Activated CD8-positive, alpha-beta T cell treated with anti-CD3 and anti-CD28 coated beads for 36 hours (primary cell): ENCODE results near the gene AGAP1. TPM values are rescaled to one million over a fixed set of nuclear protein-coding genes. Genes with fewer than 3 reads are reported as not detected.

Experiments
- ATAC-seq: fragments of 200-7000 bp; cut with Tn5 transposase; one replicate; pipeline ENCODE4 v1.10.0; 2021; ENCODE audit warnings: mild to moderate bottlenecking, moderate library complexity
- CTCF ChIA-PET: fragments of 350-600 bp; sonication (Branson Sonifier 250); formaldehyde crosslinking; loops from one replicate; lab custom pipeline; 2021; ENCODE audit warnings: antibody characterized with exemption; lab: Charles Lee
- POLR2A ChIA-PET: fragments of 350-600 bp; sonication (Branson Sonifier 250); formaldehyde crosslinking; loops from one replicate; lab custom pipeline; 2021; ENCODE audit warnings: antibody characterized with exemption; lab: Charles Lee
- DNase-seq: peaks from one replicate; pipeline ENCODE4 v3.0.0-alpha.2; 2020
- H3K27ac Mint-ChIP-seq: one replicate; pipeline ENCODE4 v1.8.0; 2021; ENCODE audit warnings: mild to moderate bottlenecking, mixed read lengths
- H3K27me3 Mint-ChIP-seq: one replicate; pipeline ENCODE4 v1.8.0; 2021; ENCODE audit warnings: mixed read lengths
- H3K36me3 Mint-ChIP-seq: one replicate; pipeline ENCODE4 v1.8.0; 2021; ENCODE audit warnings: low read depth, mixed read lengths
- H3K4me1 Mint-ChIP-seq: one replicate; pipeline ENCODE4 v1.8.0; 2021; ENCODE audit warnings: low read depth, mixed read lengths
- H3K4me3 Mint-ChIP-seq: one replicate; pipeline ENCODE4 v1.8.0; 2021; ENCODE audit warnings: mild to moderate bottlenecking, moderate library complexity, mixed read lengths
- H3K9me3 Mint-ChIP-seq: one replicate; pipeline ENCODE4 v1.8.0; 2021; ENCODE audit warnings: mixed read lengths
- intact Hi-C: fragments of 100-400 bp; cut with micrococcal nuclease; formaldehyde crosslinking; loops from one replicate; pipeline ENCODE4 v1.10.0; 2022
- total RNA-seq, 2 experiments: library from RNA; stranded (reverse); gene quantifications; one replicate each; pipeline ENCODE4 v1.2.3, GENCODE V29; 2021
- TF ChIP-seq, protein P1 (sequence below): fragments of 200-600 bp; IDR thresholded peaks from one replicate; pipeline ENCODE4 v1.8.0; 2022; ENCODE audit warnings: antibody characterized with exemption, mild to moderate bottlenecking

Gene AGAP1
- total RNA-seq, 2 experiments from 2014 or later = 2.5 to 2.9 TPM

DNA sequence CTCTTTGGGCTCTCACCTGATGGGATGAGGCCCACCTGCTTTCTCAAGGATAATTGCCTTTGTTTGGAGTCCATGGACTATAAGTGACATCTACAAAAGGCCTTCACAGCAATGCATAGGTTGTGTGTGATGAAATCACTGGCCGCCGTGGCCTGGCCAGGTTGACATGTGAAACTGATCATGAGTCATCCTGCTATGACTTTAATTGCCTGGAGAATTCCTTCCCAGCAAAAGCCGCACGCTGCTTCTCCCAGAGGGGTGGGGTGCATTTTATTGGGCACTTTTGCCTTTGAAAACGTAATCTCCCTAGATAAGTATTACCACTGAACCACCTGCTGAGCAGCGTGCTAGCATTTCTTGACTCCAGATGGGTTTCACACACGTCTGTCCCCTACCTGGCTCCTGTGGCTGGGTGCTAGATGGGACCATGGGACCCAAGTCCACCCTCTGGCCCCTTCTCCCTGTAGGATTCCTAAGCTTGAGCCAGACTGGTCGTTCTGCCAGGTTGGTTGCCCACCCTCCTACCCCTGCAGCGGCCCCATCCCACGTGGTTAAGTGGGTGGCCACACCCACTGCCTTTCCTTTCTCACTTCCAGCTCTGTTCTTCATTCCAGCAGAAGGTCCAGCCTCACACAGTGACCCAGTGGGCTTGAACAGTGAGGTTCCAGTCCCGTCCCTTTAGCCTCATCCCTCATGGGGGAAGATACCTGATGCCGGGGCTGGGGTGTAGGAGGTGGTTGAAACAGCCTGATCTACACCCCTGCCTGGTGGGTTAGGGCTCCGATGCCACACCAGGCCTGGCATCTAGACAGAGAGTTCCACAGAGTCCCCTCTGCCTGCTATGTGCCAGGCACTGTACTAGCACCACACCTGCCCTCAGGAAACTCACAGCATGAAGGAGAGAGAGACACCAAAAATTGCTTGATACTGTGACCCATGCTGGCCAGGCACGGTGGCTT is 584.7 kb downstream of the AGAP1 start:
- no peak overlapping the region for H3K27ac Mint-ChIP-seq
- DNase-seq = no peak
- H3K36me3 Mint-ChIP-seq = no peaks in the 10 kb centered on the region
- ChIA-PET POLR2A (no interaction called here), CTCF (no interaction called here)
- intact Hi-C loops = no loop called here
- TF ChIP-seq, protein P1, sequence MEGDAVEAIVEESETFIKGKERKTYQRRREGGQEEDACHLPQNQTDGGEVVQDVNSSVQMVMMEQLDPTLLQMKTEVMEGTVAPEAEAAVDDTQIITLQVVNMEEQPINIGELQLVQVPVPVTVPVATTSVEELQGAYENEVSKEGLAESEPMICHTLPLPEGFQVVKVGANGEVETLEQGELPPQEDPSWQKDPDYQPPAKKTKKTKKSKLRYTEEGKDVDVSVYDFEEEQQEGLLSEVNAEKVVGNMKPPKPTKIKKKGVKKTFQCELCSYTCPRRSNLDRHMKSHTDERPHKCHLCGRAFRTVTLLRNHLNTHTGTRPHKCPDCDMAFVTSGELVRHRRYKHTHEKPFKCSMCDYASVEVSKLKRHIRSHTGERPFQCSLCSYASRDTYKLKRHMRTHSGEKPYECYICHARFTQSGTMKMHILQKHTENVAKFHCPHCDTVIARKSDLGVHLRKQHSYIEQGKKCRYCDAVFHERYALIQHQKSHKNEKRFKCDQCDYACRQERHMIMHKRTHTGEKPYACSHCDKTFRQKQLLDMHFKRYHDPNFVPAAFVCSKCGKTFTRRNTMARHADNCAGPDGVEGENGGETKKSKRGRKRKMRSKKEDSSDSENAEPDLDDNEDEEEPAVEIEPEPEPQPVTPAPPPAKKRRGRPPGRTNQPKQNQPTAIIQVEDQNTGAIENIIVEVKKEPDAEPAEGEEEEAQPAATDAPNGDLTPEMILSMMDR = no peak
- no peak overlapping the region for H3K4me3 Mint-ChIP-seq
- H3K27me3 Mint-ChIP-seq = peaks cover 1% of the 10 kb centered on the region
- no peaks in the 10 kb centered on the region for H3K9me3 Mint-ChIP-seq
- no peaks in the 10 kb centered on the region for H3K4me1 Mint-ChIP-seq
- ATAC-seq = no peak

DNA sequence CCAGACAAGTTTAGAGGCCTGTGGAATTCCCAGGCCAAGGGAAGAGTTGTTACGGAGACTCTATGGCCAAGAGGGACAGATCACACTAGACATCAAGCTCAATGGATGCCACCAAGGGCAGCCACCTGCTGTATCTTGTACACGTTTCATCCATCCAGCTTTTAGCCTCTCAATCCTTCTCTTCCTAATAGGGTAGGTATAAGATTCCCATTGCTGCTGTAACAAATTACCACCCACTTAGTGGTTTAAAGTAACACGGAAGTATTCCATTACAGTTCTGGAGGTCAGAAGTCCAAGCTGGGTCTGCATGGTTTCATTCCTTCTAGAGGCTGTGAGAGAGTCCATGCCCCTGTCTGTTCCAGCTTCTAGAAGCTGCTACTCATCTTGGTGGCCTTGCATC is 586.6 kb downstream of the AGAP1 start:
- H3K36me3 Mint-ChIP-seq = no peaks in the 10 kb centered on the region
- CTCF ChIA-PET = no interaction called here
- H3K4me1 Mint-ChIP-seq = no peaks in the 10 kb centered on the region
- POLR2A ChIA-PET = no interaction called here
- H3K4me3 Mint-ChIP-seq = no peak overlapping the region
- no peak overlapping the region for H3K27ac Mint-ChIP-seq
- ATAC-seq (no peak), DNase-seq (no peak)
- intact Hi-C loops = no loop called here
- H3K27me3 Mint-ChIP-seq = peaks cover 2% of the 10 kb centered on the region
- no peaks in the 10 kb centered on the region for H3K9me3 Mint-ChIP-seq
- TF ChIP-seq, protein P1 = no peak

DNA sequence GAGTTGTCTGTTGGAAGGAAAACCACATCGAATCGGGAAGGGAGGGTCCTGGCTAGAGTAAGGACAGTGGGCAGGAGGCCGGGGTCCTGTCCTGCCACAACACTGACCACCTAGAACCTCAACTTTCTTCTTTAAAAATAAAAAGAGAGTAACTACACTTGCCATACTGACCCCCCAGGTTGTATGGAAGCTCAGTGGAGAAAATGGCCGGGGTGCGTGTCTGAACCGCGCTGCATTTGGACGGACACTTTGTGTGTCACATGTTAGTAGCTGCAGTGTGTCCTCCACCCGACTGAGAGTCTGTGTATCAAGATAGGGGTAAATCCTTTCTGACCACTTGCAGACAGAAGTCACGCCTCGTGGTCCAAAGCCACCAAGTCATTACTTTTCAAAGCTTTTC is 587.3 kb downstream of the AGAP1 start:
- ChIA-PET POLR2A (no interaction called here), CTCF (no interaction called here)
- Mint-ChIP-seq H3K4me3 (no peak overlapping the region), H3K27me3 (peaks cover 2% of the 10 kb centered on the region), H3K36me3 (no peaks in the 10 kb centered on the region), H3K9me3 (no peaks in the 10 kb centered on the region), H3K27ac (no peak overlapping the region), H3K4me1 (no peaks in the 10 kb centered on the region)
- ATAC-seq (no peak), DNase-seq (no peak)
- intact Hi-C loops = no loop called here
- TF ChIP-seq, protein P1 = no peak

DNA sequence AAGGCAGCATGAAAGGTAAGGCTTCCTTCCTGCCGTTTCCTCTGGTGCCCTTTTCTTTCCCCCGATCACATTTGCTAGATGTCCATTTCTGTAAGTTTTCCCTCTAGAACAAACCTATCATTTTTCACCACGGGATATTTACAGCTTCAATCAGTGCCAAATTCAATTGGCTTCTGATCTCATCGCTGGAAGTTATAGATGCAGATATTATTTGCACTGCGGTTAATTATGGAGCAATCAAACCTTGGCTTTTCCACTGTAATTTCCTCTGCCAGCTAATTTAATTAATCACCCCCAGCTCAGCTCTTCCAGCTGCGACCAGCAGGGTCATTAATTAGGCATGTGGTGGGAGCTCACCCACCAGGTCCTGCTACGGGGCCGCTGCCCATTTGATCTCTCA is 588.2 kb downstream of the AGAP1 start:
- H3K4me1 Mint-ChIP-seq = no peaks in the 10 kb centered on the region
- no peak overlapping the region for H3K4me3 Mint-ChIP-seq
- DNase-seq (no peak), ATAC-seq (no peak)
- no peaks in the 10 kb centered on the region for H3K9me3 Mint-ChIP-seq
- TF ChIP-seq, protein P1 = no peak
- ChIA-PET POLR2A (no interaction called here), CTCF (no interaction called here)
- peaks cover 2% of the 10 kb centered on the region for H3K27me3 Mint-ChIP-seq
- H3K36me3 Mint-ChIP-seq = no peaks in the 10 kb centered on the region
- intact Hi-C loops = no loop called here
- H3K27ac Mint-ChIP-seq = no peak overlapping the region

DNA sequence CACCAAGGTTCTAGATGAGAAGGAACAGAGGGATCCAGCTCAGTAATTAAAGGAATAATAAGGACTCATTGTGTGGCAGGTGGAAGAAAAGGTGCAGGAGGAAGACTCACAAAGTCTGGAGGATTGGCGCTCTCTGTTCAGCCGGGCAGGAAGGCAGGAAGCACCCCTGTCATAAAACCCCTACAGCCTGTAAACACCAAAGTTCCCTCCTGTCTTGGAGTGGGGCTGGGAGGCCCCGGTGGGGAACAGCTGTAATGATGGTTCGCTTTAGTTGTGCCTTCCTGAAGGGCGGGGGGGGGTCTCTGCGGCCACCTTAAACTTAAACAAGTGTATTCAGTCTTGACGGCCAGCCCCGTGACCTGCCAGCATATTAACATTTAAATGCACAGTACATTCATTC is 590.1 kb downstream of the AGAP1 start:
- no peaks in the 10 kb centered on the region for H3K36me3 Mint-ChIP-seq
- no peaks in the 10 kb centered on the region for H3K4me1 Mint-ChIP-seq
- TF ChIP-seq, protein P1 = no peak
- ChIA-PET POLR2A (no interaction called here), CTCF (interaction anchor here (0.6 to 1.3 kb wide), 2 partner anchors 95 to 318 kb away, joined by 3 read pairs; no protein-coding TSS in a partner anchor)
- no peak for DNase-seq
- H3K9me3 Mint-ChIP-seq = no peaks in the 10 kb centered on the region
- H3K4me3 Mint-ChIP-seq = no peak overlapping the region
- intact Hi-C loops = no loop called here
- H3K27ac Mint-ChIP-seq = no peak overlapping the region
- peaks cover 2% of the 10 kb centered on the region for H3K27me3 Mint-ChIP-seq
- no peak for ATAC-seq
